HG03520 (cell line): ENCODE results near the gene SORT1.
"Not testable (repeated sequence)": the region's sequence is repeated elsewhere in the genome, so short reads cannot be mapped to it uniquely, and the experiment has no call there.

Experiments
- ATAC-seq: cut with Tn5 transposase; IDR thresholded peaks from one replicate; pipeline ENCODE4 v1.9.1; 2021; ENCODE audit warnings: mild to moderate bottlenecking, moderate library complexity; ENCODE audit not compliant: unreplicated experiment

The SORT1 gene

DNA sequence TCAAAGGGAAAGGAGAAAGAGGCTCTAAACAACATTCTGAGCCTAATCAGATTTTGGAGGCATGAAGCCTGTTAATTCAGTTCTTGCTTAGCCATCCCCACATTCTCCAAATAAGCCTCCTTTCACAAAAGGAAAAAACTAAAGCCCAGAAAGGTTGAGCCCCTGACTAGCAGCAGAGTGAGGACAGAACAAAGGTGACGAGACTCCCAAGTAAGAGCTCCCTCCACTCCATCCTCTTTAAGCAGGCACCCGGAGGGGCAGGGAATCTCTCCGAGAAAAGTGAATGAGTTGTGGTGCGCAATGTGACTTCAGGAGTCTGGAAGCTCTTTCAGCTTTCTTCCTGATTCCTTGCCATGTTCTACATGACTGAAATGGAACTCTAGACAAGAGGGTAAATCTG lies 47.5 kb downstream of the SORT1 start:
- ATAC-seq: no peak

DNA sequence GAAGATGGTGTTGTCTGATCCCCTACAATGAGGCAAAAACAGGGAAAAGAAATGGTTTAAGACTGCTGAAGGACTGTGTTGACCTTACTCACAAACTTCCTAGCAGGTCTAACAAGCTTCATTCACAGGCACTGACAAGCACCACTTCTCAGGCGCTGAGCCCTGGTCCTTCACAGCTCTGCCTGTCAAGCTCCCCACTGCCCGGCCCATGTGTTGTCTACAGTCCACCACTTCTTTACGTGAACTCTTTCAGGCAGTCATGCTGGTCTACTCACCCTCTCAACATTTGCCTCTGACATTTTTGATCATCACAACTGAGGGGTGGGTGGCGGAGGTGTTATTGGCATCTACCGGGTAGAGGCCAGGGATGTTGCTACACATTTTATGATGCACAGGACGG lies 50.2 kb downstream of the SORT1 start:
- no peak for ATAC-seq

DNA sequence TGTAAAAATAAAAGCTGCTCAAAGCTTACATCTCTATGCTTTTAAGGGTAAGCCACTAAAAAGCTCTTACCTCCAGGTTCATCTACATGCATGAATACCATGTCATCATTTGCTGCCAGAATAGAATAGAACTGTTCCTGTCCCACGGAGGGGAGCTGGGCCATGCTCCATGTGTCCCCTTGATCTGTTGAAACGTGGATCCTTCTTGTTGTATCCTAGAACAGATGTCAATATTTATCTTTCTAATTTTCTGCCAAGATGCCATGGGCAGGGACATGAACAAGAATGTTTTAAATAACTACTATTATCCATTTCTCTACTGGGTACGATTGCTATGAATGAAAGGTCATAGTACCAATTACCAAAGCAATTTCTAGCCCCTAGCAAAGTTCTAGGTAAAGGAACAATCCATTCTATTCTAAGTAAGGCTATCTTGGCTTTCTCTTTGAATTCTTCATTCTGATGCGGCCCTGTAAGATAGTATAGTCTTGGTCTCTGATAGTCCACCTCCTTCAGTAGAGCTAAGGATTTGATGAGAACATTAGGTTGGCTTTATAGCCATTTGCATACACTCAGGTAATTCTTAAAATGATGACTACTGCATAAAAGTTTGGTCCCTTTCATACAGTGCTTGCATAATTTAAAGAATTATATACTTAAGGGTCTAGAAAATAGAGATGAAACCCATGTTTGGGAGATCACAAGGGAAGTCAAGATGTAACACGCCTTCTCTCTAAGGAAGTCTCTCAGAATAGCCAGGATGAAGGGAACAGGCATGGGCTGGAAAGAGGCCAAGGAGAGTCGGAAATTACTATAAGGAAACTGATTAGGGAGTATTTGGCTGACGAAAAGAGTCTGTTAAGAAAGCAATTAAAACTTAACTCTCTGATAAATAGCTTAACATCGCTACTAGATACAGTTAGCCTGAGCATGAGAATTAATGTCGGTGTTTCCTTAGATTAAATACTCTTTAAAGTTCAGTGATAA lies 55.5 kb downstream of the SORT1 start:
- ATAC-seq: no peak

DNA sequence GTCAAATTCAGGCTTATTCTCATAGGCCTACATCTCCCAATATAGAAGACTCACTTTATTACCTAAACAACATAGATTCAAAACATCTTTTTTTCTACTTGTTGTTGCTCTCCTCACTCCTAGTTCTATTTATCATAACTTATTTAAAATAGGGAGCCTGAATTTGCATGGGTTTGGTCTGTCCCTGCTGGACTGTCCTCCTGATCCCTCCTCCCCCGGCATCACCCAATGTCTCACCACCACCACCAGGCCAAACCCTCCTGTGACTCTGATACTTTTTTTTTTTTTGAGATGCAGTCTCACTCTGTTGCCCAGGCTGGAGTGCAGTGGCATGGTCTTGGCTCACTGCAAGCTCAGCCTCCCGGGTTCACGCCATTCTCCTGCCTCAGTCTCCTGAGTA lies 59.1 kb downstream of the SORT1 start:
- ATAC-seq: no peak

DNA sequence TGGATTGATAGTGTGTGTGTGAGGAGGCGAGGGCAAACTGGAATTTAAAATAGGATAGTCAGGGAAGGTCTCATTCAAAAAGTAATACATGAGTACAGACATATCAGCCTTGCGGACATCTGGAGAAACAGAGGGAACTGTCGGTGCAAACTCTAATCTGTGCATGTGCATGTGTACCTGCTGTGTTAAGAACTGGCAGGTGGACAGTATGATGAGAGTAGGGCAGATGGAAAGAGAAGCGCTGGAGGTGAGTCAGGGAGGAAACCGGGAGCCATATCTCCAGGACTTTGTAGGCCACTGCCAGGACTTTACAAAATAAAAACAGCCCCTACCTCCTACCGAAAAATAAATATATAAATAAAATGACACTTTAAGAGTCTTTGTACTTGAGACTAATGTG lies 59.6 kb downstream of the SORT1 start:
- no peak for ATAC-seq

DNA sequence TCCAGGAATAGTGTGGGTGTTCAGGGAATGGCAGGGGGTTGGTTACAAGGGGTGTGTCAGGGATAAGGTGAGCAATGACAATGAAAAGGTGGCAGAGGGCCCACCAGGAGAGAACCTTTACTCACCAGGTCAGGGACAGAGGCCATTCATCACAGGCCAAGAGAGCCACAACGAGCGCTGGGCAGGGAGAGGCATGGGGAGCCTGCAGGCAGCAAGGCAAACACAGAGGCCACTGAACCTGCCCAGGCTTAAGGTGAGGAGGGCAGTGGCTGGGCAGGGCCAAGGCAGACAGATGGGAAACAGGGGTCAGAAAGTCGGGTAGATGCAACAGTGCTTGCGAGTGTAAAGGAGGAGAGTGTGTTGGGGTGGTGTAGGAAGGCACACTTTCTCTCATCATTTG lies 62.6 kb downstream of the SORT1 start:
- no peak for ATAC-seq

DNA sequence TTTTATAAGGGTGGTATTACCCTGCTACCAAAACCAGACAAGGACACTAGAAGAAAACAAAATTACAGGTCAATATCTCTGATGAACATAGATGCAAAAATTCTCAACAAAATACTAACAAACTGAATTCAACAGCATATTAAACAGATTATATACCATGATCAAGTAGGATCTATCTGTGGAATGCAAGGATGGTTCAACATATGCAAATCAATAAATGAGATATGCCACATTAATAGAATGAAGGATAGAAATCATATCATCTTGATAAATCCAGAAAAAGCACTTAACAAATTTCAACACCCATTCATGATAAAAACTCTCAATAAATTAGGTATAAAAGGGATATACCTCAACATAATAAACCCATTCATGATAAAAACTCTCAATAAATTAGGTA lies 66.6 kb downstream of the SORT1 start:
- ATAC-seq: no peak

DNA sequence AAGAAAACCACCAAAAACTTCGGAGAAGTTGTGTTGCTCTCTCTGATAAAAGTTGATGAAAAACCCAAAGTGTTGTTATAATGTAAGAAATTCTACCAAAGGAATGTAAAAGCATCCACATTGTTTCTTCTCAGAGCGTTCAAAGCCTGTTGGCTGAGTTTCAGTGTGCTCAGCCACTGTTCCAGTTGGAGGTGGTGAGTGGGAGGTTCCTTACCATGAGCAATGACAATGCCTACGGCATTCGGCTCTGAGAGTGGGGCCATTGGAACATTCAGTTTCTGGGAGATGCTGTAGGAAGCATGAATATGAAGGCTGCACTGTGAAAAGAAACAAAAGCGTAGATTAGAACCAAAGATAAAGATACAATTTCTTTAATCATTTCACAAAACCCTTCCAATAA lies 70.4 kb downstream of the SORT1 start:
- no peak for ATAC-seq

DNA sequence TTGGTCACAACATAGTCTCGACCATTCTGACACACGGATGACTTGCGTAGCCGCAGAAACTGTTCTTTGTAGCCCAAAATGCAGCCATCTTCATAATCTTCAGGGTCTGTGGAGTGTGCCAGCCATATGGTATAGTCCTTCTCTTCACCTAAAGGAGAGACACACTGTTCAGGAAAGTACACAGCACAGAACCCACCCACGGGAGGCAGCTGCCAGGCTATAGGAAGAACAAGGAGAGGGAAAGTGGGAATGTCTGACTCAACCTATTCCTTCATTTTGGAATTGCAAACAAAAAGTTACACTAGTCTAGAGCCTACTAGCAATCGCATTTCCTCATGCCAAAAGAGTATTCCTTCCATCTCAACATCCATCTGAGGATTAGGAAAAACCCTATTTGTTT lies 74.7 kb downstream of the SORT1 start:
- ATAC-seq: no peak

DNA sequence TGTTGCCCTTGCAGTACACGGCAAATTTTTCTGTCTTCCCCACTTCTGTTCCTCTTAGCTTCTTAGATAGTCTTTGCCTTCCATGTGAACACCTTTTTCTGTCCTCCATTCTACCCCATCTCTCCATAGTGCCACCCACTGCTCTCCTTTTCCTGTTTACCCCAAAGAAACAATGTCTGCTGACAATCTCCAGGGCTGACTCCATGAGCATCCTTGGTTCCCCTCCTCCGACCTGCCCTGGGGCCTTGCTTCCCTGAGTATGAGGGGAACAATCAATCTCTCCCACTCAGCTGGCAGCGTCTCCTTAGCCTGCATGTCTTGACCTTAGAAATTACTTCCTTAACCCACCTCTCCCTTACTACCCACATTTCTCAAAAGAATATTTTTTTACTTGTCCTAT lies 78.6 kb downstream of the SORT1 start:
- no peak for ATAC-seq

DNA sequence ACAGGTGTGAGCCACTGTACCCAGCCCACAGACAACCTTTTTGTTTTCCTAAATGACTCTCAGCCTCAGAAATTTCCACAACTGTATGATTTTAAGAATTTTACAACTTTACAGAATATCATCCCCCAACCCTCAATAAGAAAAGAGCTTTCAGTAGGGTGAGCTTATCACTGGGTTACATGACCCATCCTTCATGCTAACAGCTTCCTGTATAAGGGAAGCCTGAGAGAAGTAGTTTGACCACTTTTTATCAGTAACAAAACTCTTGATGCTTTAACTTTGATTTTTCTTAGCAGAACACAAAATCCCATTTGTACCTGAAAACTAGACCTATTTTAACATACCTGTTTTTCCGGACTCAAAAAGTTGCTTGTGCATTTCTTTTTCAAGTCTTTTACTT lies 81.2 kb downstream of the SORT1 start:
- no peak for ATAC-seq

DNA sequence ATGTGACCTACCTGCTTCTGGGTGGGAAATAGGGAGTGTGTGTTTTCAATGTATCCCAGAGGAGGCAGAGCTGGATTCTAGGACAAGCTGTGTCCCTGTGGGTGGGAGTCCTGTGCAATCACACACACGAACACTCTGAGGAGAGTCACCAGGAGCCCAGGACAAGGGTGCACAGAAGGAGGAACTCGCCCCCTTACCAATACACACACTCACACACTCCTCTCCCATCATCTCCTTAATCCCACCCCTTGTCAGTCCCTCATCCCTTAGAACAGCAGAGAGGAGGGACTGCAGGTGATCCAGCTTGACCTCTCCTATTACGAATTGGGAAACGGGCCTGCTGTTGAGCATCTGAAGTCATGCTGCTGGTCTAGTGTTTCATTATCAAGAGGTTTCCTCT lies 82.4 kb downstream of the SORT1 start:
- no peak for ATAC-seq

DNA sequence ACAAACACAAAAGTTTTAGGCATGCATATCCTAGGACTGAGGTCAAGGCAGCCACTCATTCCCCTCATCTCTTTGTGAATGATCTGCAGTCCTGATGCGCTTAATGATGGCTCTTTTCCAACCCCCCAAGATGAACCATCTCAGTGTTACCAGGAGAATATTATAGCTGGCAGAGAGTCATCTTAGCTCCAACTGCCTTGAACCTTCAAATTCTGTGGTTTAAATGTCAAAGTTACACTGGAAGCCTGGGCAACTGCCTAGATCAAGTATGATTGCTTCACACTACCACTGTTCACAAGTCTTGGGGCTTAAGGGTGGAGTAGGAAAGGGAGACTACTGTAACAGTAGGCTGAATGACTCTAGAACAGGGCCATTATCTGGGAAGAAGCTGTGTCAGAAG lies 82.9 kb downstream of the SORT1 start:
- no peak for ATAC-seq

DNA sequence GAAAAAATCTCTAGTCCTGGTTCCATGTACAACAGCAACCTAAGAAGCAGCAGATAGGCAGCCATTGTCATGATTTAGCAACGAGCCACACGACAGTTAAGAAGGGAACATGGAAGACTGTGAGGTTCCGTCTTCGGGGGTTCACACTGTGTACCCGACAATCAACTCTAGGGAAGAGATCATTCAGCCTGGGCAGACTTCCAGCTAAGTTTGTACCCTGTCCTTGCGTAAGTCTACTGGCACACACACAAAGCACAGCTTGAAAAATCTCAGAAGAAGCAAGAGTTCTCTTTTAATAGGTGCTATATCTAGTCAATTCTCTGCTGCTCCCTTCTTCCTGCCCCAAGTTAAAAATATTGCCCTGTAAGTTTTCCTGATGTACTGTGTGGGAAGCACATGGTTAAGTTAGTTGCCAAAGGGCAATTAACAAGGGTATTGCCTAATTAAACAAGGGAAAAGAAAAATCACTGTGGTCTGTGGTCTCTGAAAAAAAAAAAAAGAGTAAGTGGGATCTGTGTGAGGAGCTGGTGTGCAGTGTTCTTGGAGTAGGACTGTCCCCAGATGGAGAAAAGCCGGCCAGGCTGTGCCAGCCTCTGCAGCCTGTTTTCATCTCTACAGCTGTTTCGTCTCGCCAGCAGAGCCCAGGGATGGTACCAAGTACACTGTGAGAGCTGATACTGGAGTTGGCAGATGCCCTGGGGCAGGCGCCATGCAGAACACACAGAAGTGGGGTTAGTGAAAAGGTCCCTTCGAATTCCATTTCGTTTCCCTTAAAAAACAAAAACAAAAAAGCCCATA lies 84.5 kb downstream of the SORT1 start:
- no peak for ATAC-seq

DNA sequence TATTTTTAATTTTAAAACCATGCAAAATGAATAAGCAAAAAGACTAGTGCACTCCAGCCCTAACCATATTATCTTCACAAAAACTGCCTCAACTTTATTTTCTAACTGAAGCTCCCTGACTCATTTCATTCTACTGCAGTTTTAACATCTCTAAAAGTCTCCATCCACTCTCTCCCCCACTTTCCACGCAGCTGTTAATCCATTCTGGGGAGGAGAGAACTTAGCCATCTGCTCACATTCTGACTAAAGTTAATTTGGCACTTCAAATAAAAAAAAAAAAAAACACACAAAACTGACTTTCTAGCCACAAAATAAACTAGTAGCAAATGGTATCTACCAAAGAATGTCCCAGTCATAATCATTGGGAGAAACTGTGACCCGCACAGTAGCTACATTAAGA lies 85.5 kb downstream of the SORT1 start:
- ATAC-seq: no peak

DNA sequence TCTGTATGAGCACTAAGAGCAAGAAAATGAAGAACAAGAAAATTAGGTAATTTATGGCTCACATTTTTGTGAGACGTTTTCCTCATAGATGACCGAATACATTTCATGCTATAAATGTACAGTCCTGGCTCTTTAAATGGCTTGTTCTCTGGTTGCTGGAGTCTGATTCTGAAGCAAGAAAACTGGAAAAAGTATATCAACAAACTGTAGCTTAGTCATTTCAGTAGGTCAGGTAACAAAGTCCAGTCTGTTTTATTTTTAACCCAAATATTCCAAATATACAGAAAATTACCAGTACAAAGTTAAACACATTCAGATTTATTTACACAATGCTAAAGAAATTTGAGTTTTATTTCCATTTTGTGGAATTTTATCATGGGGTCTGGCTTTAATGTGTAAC lies 88.4 kb downstream of the SORT1 start:
- ATAC-seq: no peak

DNA sequence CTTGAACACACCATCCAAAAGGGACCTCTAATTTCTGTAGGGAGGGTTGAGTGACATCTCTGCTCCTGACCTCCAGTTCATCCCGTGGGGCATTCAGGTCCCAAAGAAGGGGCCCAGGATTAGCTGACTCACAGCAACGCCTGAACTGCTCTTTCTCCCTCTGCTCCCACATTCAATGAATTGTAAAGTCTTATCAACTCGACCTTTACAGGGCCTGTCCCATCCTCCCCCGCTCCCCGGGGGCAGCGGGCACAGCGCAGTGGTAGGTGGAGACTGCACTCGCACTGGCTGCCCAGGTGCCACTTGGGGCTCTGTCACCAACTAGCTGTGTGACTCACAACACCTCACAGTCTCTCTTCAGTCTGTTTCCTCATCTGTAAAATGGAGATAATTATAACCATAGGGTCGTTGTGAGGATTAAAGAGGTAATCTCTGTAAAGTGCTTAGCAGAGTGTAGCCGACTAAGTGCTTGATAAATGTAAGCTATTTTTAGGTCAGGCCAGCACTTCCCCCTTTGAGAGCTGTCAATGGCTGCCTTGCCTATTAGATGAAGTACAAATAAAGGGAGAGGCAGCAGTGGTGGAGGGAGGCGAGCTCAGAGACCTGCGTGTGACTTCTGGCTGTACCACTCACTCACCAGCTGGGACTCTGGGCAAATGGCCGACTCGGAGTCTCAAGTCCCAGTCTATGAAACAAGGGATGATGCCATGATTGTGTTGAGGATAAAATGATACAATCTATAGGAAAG lies 90.3 kb downstream of the SORT1 start:
- ATAC-seq: no peak

DNA sequence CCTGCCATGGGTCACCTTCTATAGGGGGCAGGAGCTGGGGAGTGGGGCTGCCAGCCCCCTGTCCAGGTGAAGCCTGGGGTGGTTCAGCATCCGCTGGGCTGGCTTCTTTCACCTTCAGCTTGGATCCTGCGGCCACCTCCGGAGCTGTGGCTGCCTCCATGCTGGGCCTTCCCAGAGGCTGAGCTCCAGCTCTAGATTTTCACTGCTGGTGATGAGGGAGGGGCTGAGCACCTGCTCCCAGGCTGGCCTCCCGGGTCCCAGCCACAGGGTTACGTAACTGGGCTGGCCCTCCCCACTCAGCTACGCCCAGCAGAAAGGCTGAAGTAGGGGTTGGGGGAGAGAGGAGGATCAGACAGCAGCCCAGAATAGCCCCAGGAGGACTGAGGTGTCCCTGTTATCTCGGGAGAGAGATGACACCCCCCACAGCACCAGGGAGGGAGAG lies 90.9 kb downstream of the SORT1 start, which contains the start of gene MYBPHL:
TSS of gene MYBPHL (minus strand) at position 180 of the 442 bp plus-strand sequence. CDS start at position 160, 20 bp downstream.
- no peak for ATAC-seq

DNA sequence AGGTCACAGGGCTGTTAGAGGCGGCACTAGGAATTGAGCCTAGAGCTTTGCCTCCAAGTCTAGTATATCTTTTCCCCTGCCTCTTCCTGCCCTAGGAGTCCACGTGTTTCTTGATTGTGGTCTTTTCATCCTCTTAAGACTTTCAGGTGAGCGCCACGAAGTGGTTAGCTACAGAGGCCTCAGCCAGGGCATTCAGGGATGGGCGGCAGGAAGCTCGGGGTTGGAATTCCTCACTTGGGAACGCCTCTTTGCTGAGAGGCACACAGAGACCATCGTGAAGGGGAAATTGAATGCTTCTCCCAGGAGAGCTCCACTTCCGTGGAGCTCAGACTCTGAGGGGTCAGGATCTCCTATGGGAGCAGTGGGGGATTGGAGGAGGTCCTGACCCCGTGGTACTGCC lies 91.7 kb downstream of the SORT1 start:
- not testable (repeated sequence) for ATAC-seq

DNA sequence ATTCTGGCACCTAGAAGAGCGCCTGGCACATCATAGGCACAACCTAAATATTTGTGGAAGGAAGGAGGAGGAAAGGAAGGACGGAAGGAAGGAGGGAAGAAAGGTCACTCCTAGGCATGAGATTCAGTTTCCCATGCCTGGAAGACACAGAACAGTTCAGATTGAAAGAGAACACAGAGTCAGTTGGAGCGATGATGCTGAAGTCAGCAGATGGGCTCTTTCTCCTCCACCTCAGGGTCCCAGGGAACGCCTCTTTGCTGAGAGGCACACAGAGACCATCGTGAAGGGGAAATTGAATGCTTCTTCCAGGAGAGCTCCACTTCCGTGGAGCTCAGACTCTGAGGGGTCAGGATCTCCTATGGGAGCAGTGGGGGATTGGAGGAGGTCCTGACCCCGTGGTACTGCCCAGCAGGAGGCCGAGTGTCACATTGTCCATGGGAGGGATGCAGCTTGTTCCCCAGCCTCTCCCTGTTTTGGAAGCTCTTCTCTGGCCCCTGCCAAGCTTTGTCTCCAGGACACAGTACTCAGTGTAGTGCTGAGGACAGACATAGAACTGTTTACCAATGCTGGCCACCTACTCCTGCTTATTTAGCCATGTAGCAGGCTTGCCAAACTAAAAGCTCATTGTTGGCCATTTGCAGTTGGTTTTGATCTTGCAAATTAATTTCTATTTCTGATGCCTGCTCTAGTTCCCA lies 93.3 kb downstream of the SORT1 start:
- no peak for ATAC-seq

DNA sequence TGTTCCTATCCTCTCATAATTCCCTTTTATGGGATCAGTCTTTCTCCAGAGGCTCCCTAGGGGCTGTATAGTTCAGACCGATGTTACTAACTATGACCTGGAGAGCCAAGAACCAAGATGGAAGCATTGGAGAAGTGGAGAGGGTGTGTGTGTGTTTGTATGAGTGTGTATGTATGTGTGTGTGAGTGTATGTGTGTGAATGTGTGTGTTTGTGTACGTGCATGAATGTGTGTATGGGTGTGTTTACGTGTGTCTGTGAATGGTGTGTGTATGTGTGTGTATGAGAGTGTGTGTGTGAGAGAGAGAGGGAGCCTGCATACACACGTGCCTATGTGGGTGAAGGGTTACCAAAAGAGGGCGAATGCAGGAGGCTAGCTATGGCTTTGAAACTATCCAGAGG lies 95.8 kb downstream of the SORT1 start:
- ATAC-seq: no peak
